Activated T-helper 2 cell treated with anti-CD3 and anti-CD28 coated beads, Interferon-gamma antibody, Interleukin-2, Interleukin-4, amounts not matched to agents 10 μg/mL and 5 μg/mL and 100 μg/mL, durations not matched to agents 14 hours and 24 hours and 36 hours (primary cell): Measurements from ENCODE around the gene TRMT10C. TPM values are rescaled to one million over a fixed set of nuclear protein-coding genes. Genes with fewer than 3 reads are reported as not detected.
"Not testable (repeated sequence)": the region's sequence is repeated elsewhere in the genome, so short reads cannot be mapped to it uniquely, and the experiment has no call there.

Experiments used
- DNase-seq: peaks from one replicate; pipeline ENCODE4 v3.0.0; 2021; ENCODE audit warnings: low spot score
- H3K27ac Mint-ChIP-seq: one replicate; pipeline ENCODE4 v1.8.0; 2021; ENCODE audit warnings: mixed read lengths
- H3K27me3 Mint-ChIP-seq: one replicate; pipeline ENCODE4 v1.8.0; 2021; ENCODE audit warnings: low read depth, mixed read lengths
- H3K36me3 Mint-ChIP-seq: one replicate; pipeline ENCODE4 v1.8.0; 2021; ENCODE audit warnings: low read depth, mixed read lengths
- H3K4me1 Mint-ChIP-seq: one replicate; pipeline ENCODE4 v1.8.0; 2021; ENCODE audit warnings: low read depth, mixed read lengths
- H3K4me3 Mint-ChIP-seq: one replicate; pipeline ENCODE4 v1.8.0; 2021; ENCODE audit warnings: low read depth, mild to moderate bottlenecking, moderate library complexity, mixed read lengths
- H3K9me3 Mint-ChIP-seq: one replicate; pipeline ENCODE4 v1.8.0; 2021; ENCODE audit warnings: mixed read lengths
- intact Hi-C: fragments of 100-400 bp; cut with micrococcal nuclease; formaldehyde crosslinking; loops from one replicate; pipeline ENCODE4 v1.15.1; 2023
- total RNA-seq: library from RNA; stranded (reverse); gene quantifications from 2 replicates; pipeline ENCODE4 v1.2.3, GENCODE V29; 2022

TRMT10C gene
- total RNA-seq, 1 donor from 2014 or later, result 47.1 TPM

DNA sequence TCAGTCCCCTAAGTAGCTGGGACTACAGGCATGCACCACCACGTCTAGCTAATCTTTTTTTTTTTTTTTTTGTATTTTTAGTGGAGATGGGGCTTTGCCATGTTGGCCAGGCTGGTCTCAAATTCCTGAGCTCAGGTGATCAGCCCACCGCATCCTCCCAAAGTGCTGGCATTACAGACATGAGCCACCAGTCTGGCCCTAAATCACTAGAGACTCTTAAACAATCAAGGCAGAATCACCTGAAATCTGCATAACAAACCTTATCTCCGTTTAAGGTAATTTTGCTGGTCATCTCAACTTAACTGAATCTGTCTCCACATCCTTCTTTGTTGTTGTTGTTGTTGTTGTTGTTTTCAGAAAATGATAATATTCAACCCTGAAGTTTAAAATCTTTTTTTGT lies 5.6 kb upstream of the TRMT10C start:
- H3K4me3 Mint-ChIP-seq, result no peak overlapping the region

DNA sequence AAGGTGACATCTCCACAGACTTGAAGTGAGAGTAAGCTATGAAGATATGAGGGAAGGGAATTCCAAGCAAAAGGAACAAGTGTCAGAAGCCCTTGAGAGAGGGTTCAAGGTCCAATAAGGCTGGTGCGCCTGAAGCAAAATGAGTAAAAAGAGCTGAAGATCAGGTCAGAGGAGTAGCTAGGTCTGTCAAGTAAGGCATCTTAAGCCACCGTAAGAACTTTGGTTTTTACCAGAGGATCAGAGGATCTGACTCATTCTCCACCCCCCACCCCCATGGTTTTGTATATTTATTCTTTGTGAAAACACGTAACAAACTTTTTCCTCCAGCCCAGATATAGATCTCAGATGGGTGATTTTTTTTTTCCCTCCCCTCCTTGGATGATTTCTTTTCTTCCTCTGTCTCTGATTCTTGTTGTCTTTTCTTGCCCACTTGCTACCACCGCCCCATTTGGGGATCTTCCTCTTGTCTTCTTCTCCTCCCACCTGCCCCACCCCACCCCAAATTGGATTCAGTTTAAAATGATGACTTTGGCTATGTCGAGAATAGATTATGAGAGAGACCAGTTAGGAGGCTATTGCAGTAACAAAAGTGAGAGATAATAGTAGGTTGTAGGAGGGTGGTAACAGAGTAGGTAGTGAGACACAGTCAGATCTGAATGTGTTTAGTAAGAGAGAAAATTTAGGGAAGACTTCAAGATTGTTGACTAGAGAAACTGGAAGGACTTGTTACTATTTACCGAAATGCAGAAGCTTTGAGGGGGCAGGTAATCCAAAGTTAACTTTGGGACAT lies 6.1 kb downstream of the TRMT10C start:
- Mint-ChIP-seq H3K4me1 (peaks cover 59% of the 10 kb centered on the region), H3K9me3 (no peaks in the 10 kb centered on the region), H3K27ac (peak overlapping the region; percentile 93), H3K27me3 (no peaks in the 10 kb centered on the region), H3K4me3 (peak overlapping the region; percentile 54), H3K36me3 (peaks cover 59% of the 10 kb centered on the region)
- no peak for DNase-seq
- intact Hi-C loops, result loop anchor here (1.0 kb wide), 2 partner anchors 49 to 187 kb away; no protein-coding TSS in a partner anchor

More for the DNA sequence above, 5.6 kb upstream of the TRMT10C start:
- no peak for DNase-seq
- Mint-ChIP-seq H3K9me3 (no peaks in the 10 kb centered on the region), H3K4me1 (peaks cover 7% of the 10 kb centered on the region), H3K27ac (no peak overlapping the region), H3K27me3 (peaks cover 10% of the 10 kb centered on the region), H3K36me3 (no peaks in the 10 kb centered on the region)
- intact Hi-C loops, result no loop called here

DNA sequence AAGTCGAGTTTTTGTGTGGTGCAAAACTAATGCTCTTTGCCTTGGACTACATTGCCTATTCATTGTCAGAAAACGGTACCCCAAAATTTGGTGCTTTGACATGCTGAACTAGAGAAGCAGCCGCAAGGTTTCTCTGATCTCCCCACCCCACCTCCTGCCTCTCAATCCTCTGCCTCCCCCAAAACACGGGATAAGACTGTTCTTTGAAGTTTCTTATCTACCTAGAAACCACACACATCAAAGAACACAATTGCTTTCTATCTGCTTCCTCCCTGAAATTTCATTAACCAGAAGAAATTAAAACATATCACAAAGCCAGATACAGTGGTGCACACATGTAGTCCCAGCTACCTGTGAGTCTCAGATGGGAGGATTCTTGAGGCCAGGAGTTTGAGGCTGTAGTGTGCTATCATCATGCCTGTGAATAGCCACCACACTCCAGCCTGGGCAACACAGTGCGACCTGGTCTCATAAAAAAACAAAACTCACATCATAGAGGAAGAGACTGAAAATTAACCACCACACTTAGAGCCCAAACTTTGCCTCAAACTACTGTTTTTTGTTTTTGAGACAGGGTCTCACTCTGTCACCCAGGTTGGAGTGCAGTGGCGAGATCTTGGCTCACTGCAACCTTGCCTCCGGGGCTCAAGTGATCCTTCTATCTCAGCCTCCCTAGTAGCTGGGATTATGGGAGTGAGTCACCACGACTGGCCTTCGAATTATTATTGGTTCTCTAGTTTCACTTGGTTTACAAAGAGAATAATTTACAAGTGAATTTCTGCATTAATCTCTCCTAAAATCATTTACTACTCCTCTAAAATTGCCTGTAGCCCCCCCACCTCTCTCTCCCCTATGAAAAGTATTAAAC lies 9.6 kb downstream of the TRMT10C start:
- peaks cover 41% of the 10 kb centered on the region for H3K36me3 Mint-ChIP-seq
- H3K9me3 Mint-ChIP-seq, result no peaks in the 10 kb centered on the region
- no peaks in the 10 kb centered on the region for H3K27me3 Mint-ChIP-seq
- H3K27ac Mint-ChIP-seq, result no peak overlapping the region
- intact Hi-C loops, result loop anchor here (5.0 kb wide), 2 partner anchors 399 to 1169 kb away; partner anchors contain the start of genes LNP1 and TOMM70
- no peak overlapping the region for H3K4me3 Mint-ChIP-seq
- peaks cover 63% of the 10 kb centered on the region for H3K4me1 Mint-ChIP-seq
- no peak for DNase-seq

DNA sequence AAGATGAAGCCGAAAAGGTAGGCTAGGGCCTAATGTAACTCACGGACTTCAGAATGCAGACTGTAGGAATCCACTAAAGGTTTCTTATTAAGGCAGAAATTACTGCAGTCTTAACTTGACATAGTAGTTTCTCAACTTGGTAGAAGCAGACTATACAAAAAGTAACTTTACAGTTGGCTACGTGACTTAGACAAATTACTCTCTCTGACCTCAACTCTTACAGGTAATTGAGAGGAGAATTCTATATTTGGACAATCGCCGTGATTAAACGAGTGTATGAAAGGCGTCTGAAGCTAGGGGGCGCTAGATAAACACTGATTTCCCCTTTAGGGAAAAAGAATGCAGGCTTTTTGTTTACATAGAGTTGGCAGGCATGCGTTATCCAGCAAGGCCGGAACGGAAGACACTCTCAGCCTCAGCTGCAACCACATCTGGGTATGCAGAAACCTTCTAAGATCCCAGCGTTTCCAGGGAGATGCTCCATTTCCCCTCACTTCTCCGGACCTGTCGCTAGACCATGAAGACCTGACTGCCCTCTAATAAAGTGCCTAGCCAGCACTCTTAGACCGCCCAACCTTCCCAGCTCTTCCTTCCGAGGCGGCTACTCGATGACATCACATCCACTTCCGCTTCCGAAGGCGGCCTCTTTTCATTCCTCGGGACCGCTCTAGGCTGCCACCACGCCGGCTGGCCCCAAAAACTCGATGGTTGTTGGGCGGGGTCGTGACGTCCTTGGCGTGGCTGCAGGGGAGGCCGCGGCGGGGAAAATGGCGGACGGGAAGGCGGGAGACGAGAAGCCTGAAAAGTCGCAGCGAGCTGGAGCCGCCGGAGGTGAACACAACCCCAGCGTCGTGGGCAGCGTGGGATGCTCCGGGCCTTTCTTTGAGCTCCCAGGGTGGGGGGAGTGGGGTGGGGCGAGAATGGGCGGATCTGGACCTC lies 12.1 kb downstream of the TRMT10C start, which contains the start of gene PCNP:
PCNP (plus strand) TSS at position 732 of the 939 bp plus-strand sequence; CDS start at position 768, 36 bp downstream.
- peak within 1 kb of the TSS; percentile 99 for H3K27ac Mint-ChIP-seq
- no peaks in the 10 kb centered on the region for H3K27me3 Mint-ChIP-seq
- peaks cover 56% of the 10 kb centered on the region for H3K4me1 Mint-ChIP-seq
- intact Hi-C loops, result loop anchor here (1.0 to 5.0 kb wide), 7 partner anchors 12 to 1171 kb away; partner anchors contain the start of genes CEP97, LNP1, TOMM70 and TRMT10C
- DNase-seq, result peak; percentile 99
- H3K4me3 Mint-ChIP-seq, result peak within 1 kb of the TSS; percentile 96
- H3K36me3 Mint-ChIP-seq, result peaks cover 33% of the 10 kb centered on the region
- no peaks in the 10 kb centered on the region for H3K9me3 Mint-ChIP-seq

DNA sequence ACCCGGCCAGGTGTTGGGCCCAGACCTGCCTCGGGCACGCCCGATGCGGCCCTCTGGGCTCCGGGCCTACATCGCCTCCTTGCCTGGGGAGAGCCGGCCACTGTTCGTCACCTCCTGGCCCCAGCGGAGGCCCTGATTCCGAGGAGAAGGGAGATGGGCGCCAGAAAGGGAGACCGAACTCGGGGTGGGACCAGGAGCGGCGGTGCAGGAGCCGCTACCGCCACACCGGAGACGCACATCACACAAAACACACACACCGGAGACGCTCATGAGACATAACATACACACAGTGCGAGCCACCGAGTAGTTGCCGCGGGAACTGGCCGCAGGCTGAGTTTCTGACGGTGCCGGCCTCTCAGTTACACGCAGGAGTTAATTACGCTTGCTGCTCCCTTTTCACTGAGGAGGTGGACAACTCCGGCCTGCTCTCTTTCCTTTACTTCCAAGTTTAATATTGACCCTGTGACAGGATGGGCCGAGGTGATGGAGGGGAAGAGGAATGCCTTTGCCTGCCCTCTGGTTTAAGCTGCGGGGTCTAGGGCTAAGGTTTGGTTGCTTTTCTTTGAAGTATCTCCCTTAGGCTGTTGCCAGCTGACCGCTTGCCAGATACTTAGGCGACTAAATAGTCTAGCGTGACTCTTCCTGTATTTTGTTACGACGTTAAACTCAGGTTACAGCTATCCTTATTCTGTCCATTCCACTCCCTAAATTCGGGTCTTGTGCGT lies 12.9 kb downstream of the TRMT10C start:
- Mint-ChIP-seq H3K4me3 (peak overlapping the region; percentile 96), H3K4me1 (peaks cover 58% of the 10 kb centered on the region)
- intact Hi-C loops, result loop anchor here (1.0 to 5.0 kb wide), 5 partner anchors 13 to 1172 kb away; partner anchors contain the start of genes CEP97, LNP1, TOMM70 and TRMT10C

DNA sequence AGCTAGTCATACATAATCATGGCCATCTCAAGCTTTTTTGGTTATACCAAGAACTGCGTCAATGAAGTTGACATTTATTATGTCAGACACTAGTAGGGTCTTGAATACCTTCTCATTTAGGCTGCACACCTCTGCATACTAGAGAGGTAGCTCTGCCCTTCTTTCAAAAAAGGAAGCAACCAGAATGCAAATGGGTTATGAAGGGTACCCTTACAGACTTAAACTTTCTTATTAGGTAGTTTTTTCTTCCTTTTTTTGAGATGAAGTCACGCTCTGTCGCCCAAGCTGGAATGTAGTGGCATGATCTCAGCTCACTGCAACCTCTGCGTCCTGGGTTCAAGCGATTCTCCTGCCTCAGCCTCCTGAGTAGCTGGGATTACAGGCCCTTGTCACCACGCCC lies 15.6 kb downstream of the TRMT10C start:
- Mint-ChIP-seq H3K27ac (no peak overlapping the region), H3K4me1 (peaks cover 40% of the 10 kb centered on the region), H3K27me3 (no peaks in the 10 kb centered on the region), H3K36me3 (peaks cover 51% of the 10 kb centered on the region), H3K4me3 (no peak overlapping the region), H3K9me3 (no peaks in the 10 kb centered on the region)
- no peak for DNase-seq
- intact Hi-C loops, result no loop called here

More for the DNA sequence above, 12.9 kb downstream of the TRMT10C start:
- Mint-ChIP-seq H3K36me3 (peaks cover 36% of the 10 kb centered on the region), H3K27me3 (no peaks in the 10 kb centered on the region), H3K27ac (peak overlapping the region; percentile 99), H3K9me3 (no peaks in the 10 kb centered on the region)
- peak; percentile 60 for DNase-seq

DNA sequence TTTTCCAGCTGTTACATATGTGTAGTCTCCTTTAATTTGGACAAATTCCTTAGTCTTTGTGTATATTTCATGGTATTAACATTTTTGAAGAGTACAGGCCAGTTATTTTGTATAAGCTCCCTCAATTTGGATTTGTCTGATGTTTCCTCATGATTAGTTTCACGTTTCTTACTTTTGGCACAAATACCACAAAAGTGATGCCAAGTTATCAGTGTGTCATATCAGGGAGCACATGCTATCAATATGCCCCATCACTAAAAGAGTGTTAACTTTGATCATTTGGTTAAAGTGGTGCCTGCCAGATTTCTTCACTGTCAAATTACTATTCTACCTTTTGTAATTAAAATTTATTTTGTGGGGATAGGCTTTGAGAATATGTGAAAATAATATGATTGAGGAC lies 26.9 kb downstream of the TRMT10C start:
- Mint-ChIP-seq H3K9me3 (no peaks in the 10 kb centered on the region), H3K27me3 (no peaks in the 10 kb centered on the region), H3K4me3 (no peak overlapping the region), H3K36me3 (peaks cover 83% of the 10 kb centered on the region), H3K27ac (peak overlapping the region; percentile 22), H3K4me1 (peaks cover 23% of the 10 kb centered on the region)
- intact Hi-C loops, result loop anchor here (5.0 kb wide), 1 partner anchor 49 kb away; no protein-coding TSS in a partner anchor
- no peak for DNase-seq

DNA sequence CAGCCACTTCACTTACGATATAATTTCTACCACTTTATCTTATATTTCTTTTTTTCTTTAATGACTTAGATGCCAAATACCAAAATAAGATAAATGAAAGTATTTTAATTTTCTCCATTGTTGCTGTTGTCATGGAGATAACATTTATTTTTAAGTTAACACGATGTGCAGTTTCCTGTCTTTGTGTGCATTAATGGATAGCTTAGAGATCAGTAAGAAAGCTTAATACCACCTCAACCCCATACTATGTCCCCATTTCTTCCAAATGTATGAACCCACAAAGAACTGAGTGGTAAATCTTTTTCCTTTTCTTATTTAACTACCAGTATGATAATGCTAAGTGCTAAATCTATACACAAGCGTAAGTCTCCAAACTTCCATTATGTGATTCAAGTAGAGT lies 29.4 kb downstream of the TRMT10C start:
- H3K4me3 Mint-ChIP-seq, result no peak overlapping the region
- no peak for DNase-seq
- peaks cover 21% of the 10 kb centered on the region for H3K4me1 Mint-ChIP-seq
- peaks cover 73% of the 10 kb centered on the region for H3K36me3 Mint-ChIP-seq
- intact Hi-C loops, result no loop called here
- no peak overlapping the region for H3K27ac Mint-ChIP-seq
- no peaks in the 10 kb centered on the region for H3K27me3 Mint-ChIP-seq
- H3K9me3 Mint-ChIP-seq, result no peaks in the 10 kb centered on the region

DNA sequence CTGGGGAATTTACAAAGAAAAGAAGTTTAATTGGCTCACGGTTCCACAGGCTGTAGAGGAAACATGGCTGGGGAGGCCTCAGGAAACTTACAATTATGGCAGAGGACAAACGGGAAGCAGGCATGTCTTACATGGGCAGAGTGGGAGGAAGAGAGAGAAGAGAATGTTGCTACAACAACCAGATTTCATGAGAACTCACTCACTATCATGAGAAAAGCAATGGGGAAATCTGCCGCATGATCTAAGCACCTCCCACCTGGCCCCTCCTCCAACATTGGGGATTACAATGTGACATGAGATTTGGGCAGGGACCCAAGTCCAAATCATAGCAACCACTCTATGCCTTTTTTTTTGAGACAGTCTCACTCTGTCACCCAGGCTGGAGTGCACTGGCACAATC lies 41.1 kb downstream of the TRMT10C start:
- DNase-seq, result no peak
- no peak overlapping the region for H3K4me3 Mint-ChIP-seq
- no peak overlapping the region for H3K27ac Mint-ChIP-seq
- H3K36me3 Mint-ChIP-seq, result peaks cover 12% of the 10 kb centered on the region
- H3K9me3 Mint-ChIP-seq, result peaks cover 4% of the 10 kb centered on the region
- no peaks in the 10 kb centered on the region for H3K27me3 Mint-ChIP-seq
- intact Hi-C loops, result no loop called here
- H3K4me1 Mint-ChIP-seq, result peaks cover 2% of the 10 kb centered on the region

DNA sequence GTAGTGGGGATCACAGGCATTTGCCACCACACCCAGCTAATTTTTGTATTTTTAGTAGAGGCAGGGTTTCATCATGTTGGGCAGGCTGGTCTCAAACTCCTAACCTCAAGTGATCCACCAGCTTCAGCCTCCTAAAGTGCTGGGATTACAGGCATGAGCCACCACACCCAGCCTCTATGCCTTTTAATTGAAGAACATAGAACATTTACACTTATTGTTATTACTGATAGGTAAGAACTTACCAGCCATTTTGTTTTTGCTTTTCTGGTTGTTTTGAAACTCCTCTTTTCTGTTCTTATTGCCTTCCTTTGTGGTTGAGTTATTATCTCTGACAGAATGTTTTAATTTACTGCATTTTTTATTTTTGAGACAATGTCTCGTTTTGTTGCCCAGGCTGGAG lies 41.5 kb downstream of the TRMT10C start:
- H3K9me3 Mint-ChIP-seq, result peaks cover 4% of the 10 kb centered on the region
- intact Hi-C loops, result no loop called here
- H3K4me1 Mint-ChIP-seq, result peaks cover 2% of the 10 kb centered on the region
- peaks cover 12% of the 10 kb centered on the region for H3K36me3 Mint-ChIP-seq
- DNase-seq, result no peak
- H3K4me3 Mint-ChIP-seq, result no peak overlapping the region
- H3K27me3 Mint-ChIP-seq, result no peaks in the 10 kb centered on the region
- H3K27ac Mint-ChIP-seq, result no peak overlapping the region

DNA sequence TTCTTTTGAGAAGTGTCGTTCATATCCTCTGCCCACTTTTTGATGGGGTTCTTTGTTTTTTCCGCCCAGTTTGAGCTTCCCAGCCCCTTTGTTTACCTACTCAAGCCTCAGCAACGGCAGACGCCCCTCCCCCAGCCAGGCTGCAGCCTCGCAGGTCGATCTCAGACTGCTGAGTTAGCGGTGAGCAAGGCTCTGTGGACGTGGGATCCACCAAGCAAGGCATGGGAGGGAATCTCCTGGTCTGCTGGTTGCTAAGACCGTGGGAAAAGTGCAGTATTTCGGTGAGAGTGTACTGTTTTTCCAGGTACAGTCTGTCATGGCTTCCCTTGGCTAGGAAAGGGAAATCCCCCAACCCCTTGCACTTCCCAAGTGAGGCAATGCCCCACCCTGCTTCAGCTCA lies 43.7 kb downstream of the TRMT10C start:
- DNase-seq, H3K27ac Mint-ChIP-seq, H3K4me3 Mint-ChIP-seq, intact Hi-C loops, H3K36me3 Mint-ChIP-seq, H3K4me1 Mint-ChIP-seq, H3K27me3 Mint-ChIP-seq, H3K9me3 Mint-ChIP-seq: not testable (repeated sequence)
